Measurements from ENCODE around the gene ADGRD1. TPM values are rescaled to one million over a fixed set of nuclear protein-coding genes. Genes with fewer than 3 reads are reported as not detected.

The ADGRD1 gene
- total RNA-seq, 4 donors from 2014 or later = 28.2 to 52.4 (median 41.8) TPM

DNA sequence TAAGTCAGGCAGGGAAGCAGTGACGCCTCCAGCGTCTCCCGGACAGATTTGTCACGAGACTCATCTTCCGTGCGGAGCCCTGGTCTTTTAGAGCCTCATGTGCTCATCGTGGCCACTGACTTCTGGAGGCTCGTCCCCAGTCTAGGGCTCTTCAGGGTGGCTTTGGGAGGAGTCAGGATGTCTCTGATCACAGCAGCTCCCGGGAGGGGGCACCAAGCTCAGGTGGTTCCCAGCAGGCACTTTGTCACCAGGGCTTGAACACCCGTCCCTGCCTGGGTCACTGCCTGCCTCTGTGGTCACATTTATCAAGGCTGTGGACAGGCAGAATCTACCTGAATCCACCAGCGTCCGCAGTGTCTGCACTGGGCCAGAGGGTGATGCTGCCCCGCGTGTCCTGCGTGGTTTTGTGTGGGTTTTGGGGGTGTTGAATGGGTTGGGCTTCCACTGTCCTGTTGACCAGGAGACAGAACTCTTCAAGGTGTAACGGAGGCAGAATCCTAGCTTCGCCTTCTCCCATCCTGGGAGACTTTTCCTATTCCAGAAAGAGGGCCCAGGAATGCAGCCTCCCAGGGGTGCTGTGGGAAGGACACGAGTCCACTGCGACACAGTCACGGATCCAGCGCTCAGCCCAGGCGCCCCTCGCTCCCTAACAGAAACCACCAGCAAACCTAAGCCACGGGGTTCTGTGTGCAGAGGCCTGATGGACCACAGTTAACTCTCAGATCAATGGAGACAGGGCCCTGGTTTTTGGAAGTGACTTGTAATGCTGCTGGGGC is 132.3 kb downstream of the ADGRD1 start:
- DNase-seq (ENCODE audit: extremely low spot score) = no peak
- Histone ChIP-seq H3K27ac (replicated peaks in 1 of 4) (no peak overlapping the region), H3K9me3 (no peaks in the 10 kb centered on the region), H3K27me3 (no peaks in the 10 kb centered on the region), H3K36me3 (peaks cover 0 to 58% (median 47%) of the 10 kb centered on the region in 4 donors), H3K4me3 (no peak overlapping the region), H3K4me1 (peaks cover 0 to 2% (median 0%) of the 10 kb centered on the region in 4 donors)
- intact Hi-C loops (cut with DNase I) = no loop called here
- 97% methylated on average over 11 of the region's 24 CpGs for WGBS
- TF ChIP-seq EP300 (IDR thresholded peaks at IDR 0.05) (no peak), POLR2AphosphoS5 (IDR thresholded peaks at IDR 0.05) (no peak), POLR2A (IDR thresholded peaks at IDR 0.05; ENCODE audit: low read depth) (no peak), CTCF (IDR thresholded peaks at IDR 0.05) (no peak)

- 86% methylated on average over 12 of the region's 24 CpGs for WGBS
- no peaks in the 10 kb centered on the region for H3K27me3 ChIP-seq
- H3K27ac ChIP-seq (replicated peaks in 1 of 4) = no peak overlapping the region
- peaks cover 0 to 58% (median 47%) of the 10 kb centered on the region in 4 donors for H3K36me3 ChIP-seq
- H3K9me3 ChIP-seq = no peaks in the 10 kb centered on the region
- intact Hi-C loops (cut with DNase I) = no loop called here
- peaks cover 0 to 2% (median 0%) of the 10 kb centered on the region in 4 donors for H3K4me1 ChIP-seq
- DNase-seq (ENCODE audit: extremely low spot score) = no peak
- H3K4me3 ChIP-seq = no peak overlapping the region
- TF ChIP-seq POLR2AphosphoS5 (IDR thresholded peaks at IDR 0.05) (no peak), CTCF (IDR thresholded peaks at IDR 0.05) (no peak), EP300 (IDR thresholded peaks at IDR 0.05) (no peak), POLR2A (IDR thresholded peaks at IDR 0.05; ENCODE audit: low read depth) (no peak)
Measured at GRCh38 chr12:131087302-131087818, 133.7 kb downstream of the ADGRD1 start.

DNA sequence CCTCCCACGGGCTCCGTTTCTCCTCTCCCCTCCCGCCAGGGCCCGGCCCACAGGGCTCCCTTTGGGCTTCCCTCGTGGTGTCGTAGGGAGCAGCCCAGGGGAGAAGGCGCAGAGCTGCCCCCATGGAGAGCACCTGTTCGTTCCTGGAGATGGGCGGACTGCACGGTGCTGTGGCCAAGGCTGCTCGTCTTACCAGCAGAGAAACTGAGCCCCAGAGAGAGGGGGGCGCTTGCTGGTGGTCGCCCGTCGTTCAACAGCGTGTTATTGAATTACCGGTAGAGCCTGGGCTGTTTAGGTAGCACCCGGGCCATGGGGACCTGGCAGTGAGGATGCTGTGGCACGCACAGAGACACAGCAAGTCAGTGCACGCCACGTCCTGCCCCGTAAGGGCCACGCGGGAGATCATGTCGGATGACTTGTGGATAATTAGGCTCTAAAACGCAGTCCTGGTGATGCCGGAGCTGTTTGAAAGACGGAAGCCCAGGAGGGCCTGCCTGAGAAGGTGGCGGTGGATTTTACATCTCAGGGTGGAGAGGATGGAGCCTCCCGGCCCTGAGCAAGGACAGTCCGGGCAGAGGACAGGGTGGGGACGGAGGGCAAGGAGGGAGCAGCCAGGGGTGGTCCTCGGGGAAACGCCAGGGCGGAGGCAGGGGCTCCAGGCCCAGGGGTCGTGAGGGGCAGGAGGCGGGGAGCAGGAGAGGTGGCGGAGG is 134.4 kb downstream of the ADGRD1 start:
- intact Hi-C loops (cut with DNase I) = no loop called here

More for the DNA sequence above, 134.4 kb downstream of the ADGRD1 start:
- H3K36me3 ChIP-seq = peaks cover 0 to 55% (median 47%) of the 10 kb centered on the region in 4 donors
- no peaks in the 10 kb centered on the region for H3K9me3 ChIP-seq
- TF ChIP-seq POLR2A (IDR thresholded peaks at IDR 0.05; ENCODE audit: low read depth) (no peak), POLR2AphosphoS5 (IDR thresholded peaks at IDR 0.05) (no peak), EP300 (IDR thresholded peaks at IDR 0.05) (no peak), CTCF (IDR thresholded peaks at IDR 0.05) (no peak)
- H3K4me3 ChIP-seq = no peak overlapping the region
- no peak for DNase-seq (ENCODE audit: extremely low spot score)
- peaks cover 0 to 2% (median 0%) of the 10 kb centered on the region in 4 donors for H3K4me1 ChIP-seq
- H3K27ac ChIP-seq (replicated peaks in 1 of 4) = no peak overlapping the region
- WGBS = 89% methylated on average over 36 of the region's 38 CpGs
- no peaks in the 10 kb centered on the region for H3K27me3 ChIP-seq

Data from esophagus muscularis mucosa (tissue), 4 donors.